ENCODE measurements around the gene ZNF610.
"Not testable (repeated sequence)": the region's sequence is repeated elsewhere in the genome, so short reads cannot be mapped to it uniquely, and the experiment has no call there.

The ZNF610 gene

GRCh38 chr19:52336117-52336790, at the start of gene ZNF610:
TSS of gene ZNF610 (plus strand) at chr19:52336243. CDS start at chr19:52349173, 12,930 bp downstream.
- Mint-ChIP-seq H3K36me3 (peaks cover 31% of the 10 kb centered on the region), H3K27me3 (no peaks in the 10 kb centered on the region), H3K4me3 (peak within 1 kb of the TSS; percentile 95), H3K27ac (peak within 1 kb of the TSS; percentile 96), H3K4me1 (peaks cover 19% of the 10 kb centered on the region), H3K9me3 (peaks cover 9% of the 10 kb centered on the region)

GRCh38 chr19:52286256-52286655, 49.8 kb upstream of the ZNF610 start:
- no peak overlapping the region for H3K27ac Mint-ChIP-seq
- H3K9me3 Mint-ChIP-seq: peaks cover 19% of the 10 kb centered on the region

GRCh38 chr19:52291781-52292180, 44.3 kb upstream of the ZNF610 start:
- Mint-ChIP-seq H3K4me1 (no peaks in the 10 kb centered on the region), H3K27me3 (no peaks in the 10 kb centered on the region), H3K27ac (no peak overlapping the region), H3K36me3 (peaks cover 39% of the 10 kb centered on the region), H3K9me3 (peaks cover 19% of the 10 kb centered on the region), H3K4me3 (no peak overlapping the region)

More at GRCh38 chr19:52286256-52286655, 49.8 kb upstream of the ZNF610 start:
- no peaks in the 10 kb centered on the region for H3K27me3 Mint-ChIP-seq
- H3K36me3 Mint-ChIP-seq: peaks cover 72% of the 10 kb centered on the region
- no peak overlapping the region for H3K4me3 Mint-ChIP-seq
- no peaks in the 10 kb centered on the region for H3K4me1 Mint-ChIP-seq

GRCh38 chr19:52292946-52293345, 43.1 kb upstream of the ZNF610 start:
- not testable (repeated sequence) for H3K27me3 Mint-ChIP-seq
- H3K36me3 Mint-ChIP-seq: peaks cover 35% of the 10 kb centered on the region
- peaks cover 13% of the 10 kb centered on the region for H3K9me3 Mint-ChIP-seq

GRCh38 chr19:52296400-52296772, 39.7 kb upstream of the ZNF610 start:
- Mint-ChIP-seq H3K36me3 (peaks cover 41% of the 10 kb centered on the region), H3K27me3 (no peaks in the 10 kb centered on the region), H3K4me1 (peaks cover 19% of the 10 kb centered on the region), H3K4me3 (peak overlapping the region; percentile 82), H3K9me3 (peaks cover 23% of the 10 kb centered on the region), H3K27ac (no peak overlapping the region)

More at GRCh38 chr19:52292946-52293345, 43.1 kb upstream of the ZNF610 start:
- not testable (repeated sequence) for H3K27ac Mint-ChIP-seq, H3K4me3 Mint-ChIP-seq, H3K4me1 Mint-ChIP-seq

DNA sequence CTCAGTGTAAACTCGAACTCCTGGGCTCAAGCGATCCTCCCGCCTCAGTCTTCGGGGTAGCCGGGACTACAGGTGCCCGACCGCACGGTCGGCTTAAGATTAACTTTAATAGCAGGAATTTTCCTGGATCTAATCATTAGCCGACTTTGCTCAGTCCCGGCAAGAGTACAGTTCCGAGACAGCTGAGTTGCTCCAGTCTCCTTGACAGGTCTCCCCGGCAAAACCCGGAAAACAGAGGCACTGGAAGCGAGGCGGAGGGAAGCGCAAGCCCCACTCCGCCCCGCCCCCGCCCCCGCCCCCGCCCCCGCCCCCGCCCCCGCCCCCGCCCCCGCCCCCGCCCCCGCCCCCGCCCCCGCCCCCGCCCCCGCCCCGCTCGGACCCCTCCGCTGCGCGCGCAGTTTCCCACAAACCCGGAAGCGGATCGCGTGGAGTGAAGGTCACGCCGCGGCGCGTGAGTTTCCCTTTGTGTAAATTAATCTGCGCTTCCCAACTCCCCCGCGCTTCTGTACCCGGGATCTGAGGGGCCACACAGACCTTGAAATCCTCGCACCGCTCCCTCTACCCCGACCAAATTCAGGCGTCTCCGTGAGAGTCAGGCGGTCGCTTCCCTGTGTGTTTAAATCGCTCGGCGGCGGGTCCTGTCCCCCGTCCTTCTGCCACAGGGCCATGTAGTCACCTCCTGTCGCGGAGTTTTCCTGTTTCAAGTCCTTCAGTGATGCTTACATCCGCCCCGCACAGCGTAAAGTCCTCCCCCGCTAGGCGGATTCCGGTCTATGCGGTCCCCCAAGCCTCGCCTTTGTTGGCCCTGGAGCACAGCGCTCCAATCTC, 39.1 kb upstream of the ZNF610 start, which contains the start of gene ZNF480:
Gene ZNF480 (plus strand): TSS at position 397 of the 828 bp plus-strand sequence. CDS start 3,244 bp downstream, outside the sequence.
- Mint-ChIP-seq H3K9me3 (peaks cover 28% of the 10 kb centered on the region), H3K4me3 (peak within 1 kb of the TSS; percentile 96), H3K36me3 (peaks cover 44% of the 10 kb centered on the region), H3K27me3 (no peaks in the 10 kb centered on the region), H3K27ac (peak within 1 kb of the TSS; percentile 99), H3K4me1 (peaks cover 19% of the 10 kb centered on the region)

GRCh38 chr19:52297601-52298364, 38.3 kb upstream of the ZNF610 start:
- Mint-ChIP-seq H3K27ac (peak overlapping the region; percentile 99), H3K9me3 (peaks cover 26% of the 10 kb centered on the region), H3K27me3 (no peaks in the 10 kb centered on the region), H3K4me1 (peaks cover 19% of the 10 kb centered on the region), H3K4me3 (peak overlapping the region; percentile 96), H3K36me3 (peaks cover 48% of the 10 kb centered on the region)

DNA sequence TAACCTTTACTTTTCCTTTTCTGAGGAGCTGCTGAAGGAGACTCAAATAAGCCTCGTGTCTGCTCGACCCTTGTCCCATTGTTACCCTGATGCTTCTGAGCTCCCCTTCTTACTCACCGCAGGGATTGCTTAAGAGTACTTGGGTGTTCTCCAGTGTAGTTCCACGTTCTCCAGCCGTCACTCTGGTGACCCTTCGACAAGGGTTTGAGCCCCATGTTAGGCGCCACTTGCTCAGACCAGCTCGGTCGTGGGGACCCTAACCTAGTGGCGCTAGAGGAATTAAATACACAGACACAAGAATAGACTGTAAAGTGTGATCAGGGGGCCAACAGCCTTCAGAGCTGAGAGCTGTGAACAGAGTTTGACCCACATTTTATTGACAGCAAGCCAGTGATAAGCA, 28.8 kb upstream of the ZNF610 start:
- no peak overlapping the region for H3K4me3 Mint-ChIP-seq
- H3K36me3 Mint-ChIP-seq: peaks cover 63% of the 10 kb centered on the region
- H3K9me3 Mint-ChIP-seq: peaks cover 6% of the 10 kb centered on the region
- H3K27ac Mint-ChIP-seq: no peak overlapping the region
- H3K27me3 Mint-ChIP-seq: no peaks in the 10 kb centered on the region
- no peaks in the 10 kb centered on the region for H3K4me1 Mint-ChIP-seq

DNA sequence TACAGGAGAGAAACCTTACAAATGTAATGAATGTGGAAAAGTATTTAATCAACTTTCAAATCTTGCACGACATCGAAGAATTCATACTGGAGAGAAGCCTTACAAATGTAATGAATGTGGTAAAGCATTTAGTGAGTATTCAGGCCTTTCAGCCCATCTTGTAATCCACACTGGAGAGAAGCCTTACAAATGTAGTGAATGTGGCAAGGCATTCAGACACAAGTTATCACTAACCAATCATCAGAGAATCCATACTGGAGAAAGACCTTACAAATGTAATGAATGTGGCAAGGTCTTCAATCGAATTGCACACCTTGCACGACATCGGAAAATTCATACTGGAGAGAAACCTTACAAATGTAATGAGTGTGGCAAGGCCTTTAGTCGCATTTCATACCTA, 13.6 kb upstream of the ZNF610 start:
- peaks cover 60% of the 10 kb centered on the region for H3K36me3 Mint-ChIP-seq
- no peak overlapping the region for H3K4me3 Mint-ChIP-seq
- no peak overlapping the region for H3K27ac Mint-ChIP-seq
- peaks cover 16% of the 10 kb centered on the region for H3K9me3 Mint-ChIP-seq
- H3K4me1 Mint-ChIP-seq: no peaks in the 10 kb centered on the region
- H3K27me3 Mint-ChIP-seq: no peaks in the 10 kb centered on the region

- Mint-ChIP-seq H3K4me1 (peaks cover 8% of the 10 kb centered on the region), H3K9me3 (peaks cover 2% of the 10 kb centered on the region), H3K36me3 (peaks cover 23% of the 10 kb centered on the region), H3K27ac (no peak overlapping the region), H3K27me3 (no peaks in the 10 kb centered on the region), H3K4me3 (no peak overlapping the region)
These were observed 4.3 kb upstream of the ZNF610 start for GRCh38 chr19:52331757-52332156.

DNA sequence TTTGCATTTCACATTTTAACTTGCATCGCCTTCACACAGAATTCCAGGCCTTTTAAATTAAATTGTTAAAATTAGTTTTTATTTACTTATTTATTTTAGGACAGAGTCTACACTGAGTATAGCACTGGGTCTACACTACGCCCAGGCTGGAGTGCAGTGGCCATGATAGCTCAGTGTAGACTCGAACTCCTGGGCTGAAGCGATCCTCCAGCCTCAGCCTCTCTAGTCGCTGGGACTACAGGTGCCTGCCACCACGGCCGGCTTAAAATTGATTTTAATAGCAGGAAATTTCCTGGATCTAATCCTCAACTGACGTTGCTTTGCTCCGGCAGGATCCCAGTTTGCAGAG, 301 bp upstream of the ZNF610 start:
- Mint-ChIP-seq H3K36me3 (peaks cover 30% of the 10 kb centered on the region), H3K9me3 (peaks cover 9% of the 10 kb centered on the region), H3K27ac (peak overlapping the region; percentile 94)

DNA sequence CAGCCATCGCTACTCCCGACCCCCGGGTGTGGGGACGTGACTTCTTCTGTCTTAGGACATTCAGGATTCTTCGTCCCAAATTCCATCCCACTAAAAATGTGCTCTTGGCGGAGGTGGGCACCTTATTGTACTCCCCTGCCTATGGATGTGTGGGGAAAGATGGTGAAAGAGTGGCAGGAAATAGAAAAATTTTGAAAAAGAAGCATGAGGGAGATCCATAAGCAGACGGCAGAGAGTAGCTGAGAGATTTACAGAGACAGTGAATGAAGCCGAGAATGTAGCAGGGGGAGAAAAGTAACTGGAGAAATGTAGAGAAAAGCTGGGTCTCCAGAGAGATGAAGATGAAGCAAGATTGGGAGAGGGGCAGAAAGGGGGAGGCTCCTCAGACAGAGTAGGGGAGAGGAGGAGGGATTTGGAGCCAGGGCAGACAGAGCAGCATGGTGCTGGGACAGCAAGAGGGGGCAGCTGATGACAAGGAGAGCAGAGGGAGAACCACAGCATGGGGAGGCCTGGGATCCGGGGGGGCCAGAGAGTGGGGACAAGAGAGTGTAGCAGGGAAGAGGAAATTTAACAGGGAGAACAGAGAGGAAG, 843 bp downstream of the ZNF610 start:
- Mint-ChIP-seq H3K27me3 (no peaks in the 10 kb centered on the region), H3K4me3 (peak overlapping the region; percentile 95), H3K27ac (peak overlapping the region; percentile 96), H3K36me3 (peaks cover 28% of the 10 kb centered on the region), H3K9me3 (peaks cover 9% of the 10 kb centered on the region), H3K4me1 (peaks cover 19% of the 10 kb centered on the region)

More for the DNA sequence above, 301 bp upstream of the ZNF610 start:
- Mint-ChIP-seq H3K27me3 (no peaks in the 10 kb centered on the region), H3K4me3 (peak overlapping the region; percentile 95), H3K4me1 (peaks cover 19% of the 10 kb centered on the region)

DNA sequence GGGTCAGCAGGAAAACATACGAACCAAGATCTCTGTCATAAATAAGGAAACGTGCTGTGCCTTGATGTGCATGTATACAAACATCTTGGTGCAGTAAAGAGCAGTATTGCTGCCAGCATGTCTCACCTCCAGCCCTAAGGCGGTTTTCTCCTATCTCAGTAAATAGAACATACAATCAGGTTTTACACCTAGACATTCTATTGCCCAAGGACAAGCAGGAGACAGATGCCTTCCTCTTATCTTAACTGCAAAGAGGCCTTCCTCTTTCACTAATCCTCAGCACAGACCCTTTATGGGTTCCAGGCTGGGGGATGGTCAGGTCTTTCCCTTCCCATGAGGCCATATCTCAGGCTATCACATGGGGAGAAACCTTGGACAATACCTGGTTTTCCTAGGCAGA, 3.0 kb downstream of the ZNF610 start:
- not testable (repeated sequence) for H3K27ac Mint-ChIP-seq, H3K9me3 Mint-ChIP-seq, H3K4me3 Mint-ChIP-seq, H3K27me3 Mint-ChIP-seq
- peaks cover 18% of the 10 kb centered on the region for H3K36me3 Mint-ChIP-seq
- H3K4me1 Mint-ChIP-seq: peaks cover 19% of the 10 kb centered on the region

- H3K27ac Mint-ChIP-seq: no peak overlapping the region
- no peaks in the 10 kb centered on the region for H3K4me1 Mint-ChIP-seq
- H3K4me3 Mint-ChIP-seq: no peak overlapping the region
- H3K9me3 Mint-ChIP-seq: no peaks in the 10 kb centered on the region
- no peaks in the 10 kb centered on the region for H3K27me3 Mint-ChIP-seq
- H3K36me3 Mint-ChIP-seq: peaks cover 12% of the 10 kb centered on the region
These were observed 7.5 kb downstream of the ZNF610 start for GRCh38 chr19:52343548-52343947.

DNA sequence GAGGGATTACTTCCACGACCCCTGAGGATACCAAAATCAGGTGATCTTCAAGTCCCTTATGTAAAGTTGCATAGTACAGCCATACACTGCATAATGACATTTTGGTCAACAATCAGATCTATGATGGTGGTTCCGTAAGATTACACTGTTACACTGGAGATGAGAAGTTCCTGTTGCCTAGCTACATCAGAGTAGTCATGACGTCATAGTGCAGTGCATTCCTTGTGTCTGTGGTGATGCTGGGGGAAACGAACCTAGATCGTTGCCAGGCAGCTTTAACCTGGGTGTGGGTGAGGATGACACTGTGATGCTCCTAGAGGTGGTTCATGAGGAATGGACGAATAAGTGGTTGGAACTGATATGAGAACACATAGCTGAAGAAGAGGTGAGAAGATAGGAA, 9.1 kb downstream of the ZNF610 start:
- H3K9me3 Mint-ChIP-seq: peaks cover 7% of the 10 kb centered on the region
- no peak overlapping the region for H3K27ac Mint-ChIP-seq
- H3K4me3 Mint-ChIP-seq: no peak overlapping the region
- no peaks in the 10 kb centered on the region for H3K27me3 Mint-ChIP-seq
- no peaks in the 10 kb centered on the region for H3K4me1 Mint-ChIP-seq
- H3K36me3 Mint-ChIP-seq: peaks cover 23% of the 10 kb centered on the region
